Pons (tissue), 1 donor: ENCODE measurements around the gene PRR33.
"Not testable (repeated sequence)": the region's sequence is repeated elsewhere in the genome, so short reads cannot be mapped to it uniquely, and the experiment has no call there.

ENCODE experiments used
- DNase-seq: peaks from one replicate; pipeline ENCODE4 v3.0.0-alpha.2; 2016; ENCODE audit warnings: low spot score

Gene PRR33

DNA sequence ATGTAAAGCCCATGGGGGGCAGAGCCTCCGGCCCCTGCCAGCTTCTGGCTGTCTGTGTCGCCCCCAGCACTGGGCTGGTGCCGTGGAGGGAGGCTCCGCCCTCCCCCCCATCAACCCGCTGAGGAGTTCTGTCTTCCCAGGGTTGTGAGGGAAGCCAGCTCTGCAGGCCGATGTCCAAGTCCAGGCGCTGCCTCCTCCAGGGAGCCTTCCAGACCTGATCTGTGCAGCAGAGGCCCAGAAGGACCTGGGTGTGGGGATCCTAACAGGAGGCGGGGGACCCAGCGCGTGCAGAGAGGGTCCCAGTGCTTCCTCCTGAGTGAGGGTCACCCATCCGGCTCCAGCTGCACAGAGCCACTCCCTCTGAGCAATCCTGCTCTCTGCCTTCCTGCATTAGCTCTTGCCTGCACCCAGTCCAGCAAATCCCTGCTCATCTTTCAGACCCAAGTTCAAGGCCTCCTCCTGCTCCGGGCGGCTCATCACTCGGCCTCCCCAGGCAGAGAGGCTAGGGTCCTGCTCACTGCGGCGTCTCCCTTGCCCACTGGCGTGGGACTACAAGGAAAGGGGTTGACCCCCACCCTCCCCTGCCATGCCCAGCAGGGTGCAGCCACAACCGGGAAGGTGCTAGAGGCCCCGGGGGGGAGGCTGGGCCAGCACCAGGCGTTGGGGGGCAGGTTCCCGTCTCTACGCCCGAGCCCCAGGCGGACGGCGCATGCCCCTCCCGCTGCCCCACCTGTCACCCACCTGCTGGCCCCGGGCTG lies 16.4 kb downstream of the PRR33 start:
- no peak for DNase-seq

DNA sequence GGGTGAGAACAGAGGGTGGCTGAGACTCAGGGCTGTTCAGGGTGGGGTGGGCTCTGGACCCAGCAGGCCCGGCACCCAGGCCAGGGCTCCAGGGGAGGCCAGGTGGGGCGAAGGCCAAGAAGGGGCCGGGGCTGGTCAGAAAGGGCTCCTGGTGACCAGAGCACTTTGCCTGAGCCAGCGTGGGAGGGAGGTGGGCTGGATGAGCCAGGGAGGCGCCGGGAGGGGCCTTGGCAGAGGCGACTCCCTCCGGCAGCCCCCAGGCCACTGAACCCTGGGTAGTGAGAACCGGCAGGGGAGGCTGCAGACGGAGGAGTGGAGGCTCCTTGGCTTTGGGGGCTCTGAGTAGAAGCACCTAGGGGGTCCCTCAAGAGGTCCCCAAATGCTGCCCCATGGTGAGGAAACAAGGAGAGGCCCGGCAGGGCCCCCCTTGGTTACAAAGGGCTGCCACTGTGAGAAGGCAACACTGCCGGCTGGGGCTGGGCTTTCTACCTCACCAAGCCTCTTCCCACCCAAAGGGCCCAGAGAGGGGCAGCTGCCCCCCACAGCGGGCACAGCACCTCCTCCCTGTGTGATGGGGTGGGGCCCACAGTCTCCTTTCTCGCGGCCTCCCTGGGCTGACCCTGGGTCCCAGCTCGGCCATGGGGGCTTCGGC lies 17.1 kb downstream of the PRR33 start:
- DNase-seq = not testable (repeated sequence)

DNA sequence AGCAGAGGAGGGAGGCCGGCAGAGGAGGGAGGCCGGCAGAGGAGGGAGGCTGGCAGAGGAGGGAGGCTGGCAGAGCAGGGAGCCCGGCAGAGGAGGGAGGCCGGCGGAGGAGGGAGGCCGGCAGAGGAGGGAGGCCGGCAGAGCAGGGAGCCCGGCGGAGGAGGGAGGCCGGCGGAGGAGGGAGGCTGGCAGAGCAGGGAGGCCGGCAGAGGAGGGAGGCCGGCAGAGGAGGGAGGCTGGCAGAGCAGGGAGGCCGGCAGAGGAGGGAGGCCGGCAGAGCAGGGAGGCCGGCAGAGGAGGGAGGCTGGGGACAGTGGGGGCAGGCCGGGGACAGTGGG lies 17.9 kb downstream of the PRR33 start:
- DNase-seq = not testable (repeated sequence)

DNA sequence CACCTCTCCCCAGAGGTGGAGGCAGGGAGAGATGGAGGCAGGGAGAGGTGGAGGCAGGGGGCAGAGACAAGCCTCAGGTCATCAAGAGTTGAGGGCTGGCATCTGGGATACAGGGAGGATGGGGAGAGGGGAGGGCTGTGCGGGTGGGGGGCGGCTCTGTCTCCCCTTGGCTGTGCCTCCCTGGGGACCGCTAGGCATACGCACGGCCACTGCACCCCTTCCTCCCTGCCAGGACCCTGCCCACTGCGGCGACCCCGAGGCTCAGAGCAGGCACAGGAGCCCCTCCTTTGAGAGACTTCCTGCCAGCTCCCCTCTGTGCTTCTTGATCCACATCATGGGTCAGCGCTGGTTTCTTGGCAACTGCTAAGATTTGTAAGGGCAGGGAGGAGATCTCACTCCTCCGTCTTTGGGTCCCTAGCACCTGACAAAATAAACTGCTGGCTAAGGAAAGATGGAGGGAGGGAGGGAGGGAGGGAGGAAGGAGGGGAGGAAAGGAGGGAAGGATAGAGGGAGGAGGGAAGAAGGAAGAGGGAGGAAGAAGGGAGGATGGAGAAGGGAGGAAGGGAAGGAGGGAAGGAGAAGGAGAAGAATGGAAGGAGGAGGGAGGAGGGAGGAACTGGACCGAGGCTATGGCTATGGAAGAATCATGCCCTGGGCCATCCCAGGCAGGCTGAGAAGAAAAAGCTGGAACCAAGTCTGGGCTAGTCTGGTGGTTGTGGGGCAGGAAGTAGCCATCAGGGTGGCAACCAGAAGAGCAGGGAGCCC lies 18.5 kb downstream of the PRR33 start:
- no peak for DNase-seq

DNA sequence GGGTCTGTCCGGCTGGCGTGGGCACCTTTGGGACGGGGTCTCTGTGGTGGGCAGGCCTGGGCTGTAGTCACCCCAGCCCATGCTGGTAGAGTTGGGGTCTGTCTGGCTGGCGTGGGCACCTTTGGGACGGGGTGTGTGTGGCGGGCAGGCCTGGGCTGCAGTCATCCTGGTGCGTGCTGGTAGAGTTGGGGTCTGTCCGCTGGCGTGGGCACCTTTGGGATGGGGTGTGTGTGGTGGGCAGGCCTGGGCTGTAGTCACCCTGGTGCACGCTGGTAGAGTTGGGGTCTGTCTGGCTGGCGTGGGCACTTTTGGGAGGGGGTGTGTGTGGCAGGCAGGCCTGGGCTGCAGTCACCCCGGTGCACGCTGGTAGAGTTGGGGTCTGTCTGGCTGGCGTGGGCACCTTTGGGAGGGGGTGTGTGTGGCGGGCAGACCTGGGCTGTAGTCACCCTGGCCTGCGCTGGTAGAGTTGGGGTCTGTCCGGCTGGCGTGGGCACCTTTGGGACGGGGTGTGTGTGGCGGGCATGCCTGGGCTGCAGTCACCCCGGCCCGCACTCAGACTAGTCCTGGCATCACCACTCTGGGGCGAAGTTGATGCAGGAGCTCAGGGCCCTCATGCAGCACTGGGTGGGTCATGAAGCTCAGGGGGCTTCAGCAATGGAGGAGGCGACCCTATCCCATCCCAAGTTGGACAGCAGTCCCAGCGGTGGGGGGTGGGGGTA lies 19.3 kb downstream of the PRR33 start:
- DNase-seq = no peak

DNA sequence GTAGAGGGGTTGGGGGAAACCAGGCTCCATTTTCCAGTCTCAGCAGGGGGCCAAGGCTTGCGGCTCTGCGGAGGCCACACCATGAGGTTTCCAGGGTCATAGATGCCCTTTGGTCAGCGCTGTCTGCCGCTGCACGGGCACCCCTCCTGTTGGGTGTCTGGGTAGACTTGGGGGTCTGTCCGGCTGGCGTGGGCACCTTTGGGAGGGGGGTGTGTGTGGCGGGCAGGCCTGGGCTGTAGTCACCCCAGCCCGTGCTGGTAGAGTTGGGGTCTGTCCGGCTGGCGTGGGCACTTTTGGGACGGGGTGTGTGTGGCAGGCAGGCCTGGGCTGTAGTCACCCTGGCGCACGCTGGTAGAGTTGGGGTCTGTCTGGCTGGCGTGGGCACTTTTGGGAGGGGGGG lies 20.2 kb downstream of the PRR33 start:
- no peak for DNase-seq

DNA sequence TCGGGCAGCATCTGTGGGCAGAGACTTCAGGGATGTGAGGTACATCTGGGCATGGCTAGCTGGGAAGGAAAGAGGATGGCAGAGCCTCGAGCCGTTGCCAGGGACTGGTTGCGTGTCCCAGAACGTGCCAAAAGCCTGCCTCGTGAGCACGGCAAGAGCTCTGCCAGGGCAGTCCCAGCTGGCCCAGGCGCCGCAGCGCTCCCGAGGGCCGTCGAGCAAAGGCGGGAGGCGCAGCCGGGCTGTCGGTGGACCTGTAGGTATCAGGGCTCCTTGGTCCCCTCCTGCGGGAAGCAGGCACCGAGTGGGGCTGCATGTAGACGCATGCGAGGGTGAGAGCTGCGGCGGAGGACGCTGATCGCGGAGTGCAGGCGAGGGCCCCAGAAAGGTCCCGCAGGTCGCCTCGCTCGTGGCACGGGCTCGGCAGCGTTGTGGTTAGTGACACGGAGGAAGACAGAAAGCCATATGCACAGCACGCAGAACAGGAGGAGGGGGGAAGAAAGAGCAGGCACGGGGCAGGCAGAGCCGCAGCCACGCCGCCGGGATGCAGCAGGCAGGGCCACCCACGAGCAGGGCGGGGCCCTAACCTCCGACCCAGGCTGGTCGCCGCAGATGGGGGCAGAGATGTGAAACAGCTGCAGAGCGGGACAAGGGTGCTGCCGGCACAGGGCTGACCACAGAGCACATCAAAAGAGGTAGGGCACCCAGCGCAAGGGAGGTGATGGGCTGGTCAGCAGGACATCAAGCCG lies 20.8 kb downstream of the PRR33 start:
- no peak for DNase-seq

DNA sequence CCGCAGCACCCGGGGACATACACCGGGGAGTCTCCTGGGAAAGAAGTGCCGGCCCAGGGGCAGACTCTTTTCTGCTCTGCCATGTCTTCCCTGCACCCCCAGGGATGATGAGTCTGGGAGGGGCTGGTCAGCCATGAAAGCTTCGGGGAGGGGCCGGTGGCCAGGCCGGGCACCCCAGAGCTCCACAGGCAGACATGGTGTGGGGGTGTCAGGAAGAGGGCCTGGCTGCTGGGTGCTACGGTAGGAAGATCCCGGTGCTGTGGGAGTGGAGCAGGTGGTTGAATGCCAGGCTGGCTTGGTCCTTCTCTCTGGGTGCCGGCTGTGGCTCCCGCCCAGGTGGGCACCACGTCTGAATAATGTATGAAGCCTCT lies 21.4 kb downstream of the PRR33 start:
- DNase-seq = no peak

DNA sequence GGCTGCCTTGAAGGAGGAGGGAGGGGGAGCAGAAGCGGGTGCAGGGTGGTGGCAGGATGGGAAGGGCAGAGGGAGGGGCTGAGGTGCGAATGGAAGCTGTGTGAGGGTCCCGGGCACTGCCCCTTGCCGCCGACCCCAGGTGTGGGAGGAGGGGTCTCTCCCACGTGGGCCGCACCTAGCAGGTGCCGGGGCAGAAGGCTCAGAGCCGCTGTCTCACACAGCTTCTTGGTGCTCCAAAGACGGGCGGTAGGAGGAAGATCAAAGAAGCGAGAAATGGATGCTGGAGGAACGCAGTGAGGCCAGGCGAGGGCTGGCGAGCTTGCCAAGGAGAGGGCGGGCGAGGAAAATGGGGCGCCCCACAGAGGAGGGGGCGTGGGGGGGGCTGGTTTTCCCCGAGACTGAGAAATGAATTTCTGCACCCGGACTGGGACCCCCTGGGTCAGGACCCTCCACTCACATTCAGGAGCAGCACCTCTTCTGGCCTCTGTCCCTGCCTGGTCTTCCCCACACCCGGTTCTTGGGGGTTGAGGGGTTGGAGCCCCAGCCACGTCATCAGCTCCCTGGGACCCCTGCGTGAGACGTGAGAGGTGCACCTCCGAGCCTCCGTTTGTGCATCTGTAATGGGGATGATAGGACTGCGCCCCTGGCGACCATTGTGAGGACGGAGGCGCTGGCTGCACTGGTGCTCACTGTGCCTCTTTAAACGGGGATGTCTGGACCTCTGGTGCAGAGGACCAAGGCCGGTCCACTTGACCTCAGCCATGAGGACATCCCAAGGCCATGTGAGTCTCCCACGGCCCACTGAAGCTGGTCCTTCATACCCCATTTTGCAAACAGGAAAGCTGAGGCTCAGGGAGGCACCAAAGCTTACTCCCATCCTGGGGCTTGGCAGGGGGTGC lies 22.0 kb downstream of the PRR33 start:
- no peak for DNase-seq

DNA sequence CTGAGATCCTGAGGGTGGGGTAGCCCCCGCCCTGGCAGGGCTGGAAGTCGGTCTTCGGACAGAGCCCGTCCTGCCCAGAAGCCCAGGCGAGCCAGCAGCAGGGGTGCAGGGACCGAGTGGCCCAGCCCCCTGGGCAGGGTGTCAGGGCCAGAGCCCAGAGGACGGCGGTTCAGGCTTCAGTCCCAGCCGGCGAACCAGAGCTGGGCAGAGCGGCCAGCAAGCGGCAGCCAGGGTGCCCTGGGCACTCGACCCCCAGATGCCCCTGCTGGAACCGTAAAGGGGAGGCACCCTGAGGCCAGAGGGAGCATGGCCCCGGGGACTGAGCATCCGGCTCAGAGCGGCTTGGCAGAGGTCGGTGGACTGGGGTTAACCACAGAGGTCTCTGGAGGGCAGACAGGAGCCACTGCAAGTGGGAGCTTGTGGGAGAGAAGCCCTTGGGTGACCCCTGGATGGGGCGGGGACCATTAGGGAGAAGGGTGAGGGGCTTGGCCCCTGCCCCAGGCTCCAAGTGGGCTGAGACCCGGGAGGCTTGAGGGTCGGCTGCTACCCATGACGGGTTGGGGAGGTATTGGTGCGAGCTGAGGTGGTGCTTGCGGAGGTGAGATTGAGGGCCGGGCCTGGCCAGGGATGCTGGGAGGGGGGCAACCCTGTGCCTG lies 22.9 kb downstream of the PRR33 start:
- no peak for DNase-seq

DNA sequence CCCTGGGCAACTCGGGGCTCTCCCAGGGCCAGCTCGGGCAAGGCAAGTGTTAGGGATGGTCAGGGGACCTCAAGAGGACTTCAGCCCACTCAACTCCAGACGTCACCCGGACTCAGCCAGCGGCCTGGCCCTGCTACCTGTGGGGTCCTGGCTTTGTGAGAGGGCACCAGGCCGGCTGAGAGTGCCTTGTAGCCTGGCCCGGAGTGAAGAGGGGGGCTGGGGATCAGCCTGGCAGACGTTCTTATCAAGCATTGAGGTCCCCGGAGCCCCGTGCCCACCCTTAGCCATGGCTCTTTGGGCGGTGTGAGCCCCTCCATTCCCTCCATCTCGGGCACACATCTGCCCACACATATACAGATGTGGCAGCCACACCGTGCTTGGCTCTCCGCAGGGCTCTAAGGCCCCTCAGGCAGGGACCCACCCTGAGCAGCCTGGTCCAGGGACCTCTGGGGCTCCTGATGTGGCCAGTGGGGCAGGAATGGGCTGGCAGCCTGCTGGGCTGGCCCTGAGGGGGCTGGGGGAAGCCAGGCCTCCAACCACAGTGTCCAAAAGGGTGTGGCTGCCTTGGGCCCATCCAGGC lies 23.5 kb downstream of the PRR33 start:
- DNase-seq = no peak

DNA sequence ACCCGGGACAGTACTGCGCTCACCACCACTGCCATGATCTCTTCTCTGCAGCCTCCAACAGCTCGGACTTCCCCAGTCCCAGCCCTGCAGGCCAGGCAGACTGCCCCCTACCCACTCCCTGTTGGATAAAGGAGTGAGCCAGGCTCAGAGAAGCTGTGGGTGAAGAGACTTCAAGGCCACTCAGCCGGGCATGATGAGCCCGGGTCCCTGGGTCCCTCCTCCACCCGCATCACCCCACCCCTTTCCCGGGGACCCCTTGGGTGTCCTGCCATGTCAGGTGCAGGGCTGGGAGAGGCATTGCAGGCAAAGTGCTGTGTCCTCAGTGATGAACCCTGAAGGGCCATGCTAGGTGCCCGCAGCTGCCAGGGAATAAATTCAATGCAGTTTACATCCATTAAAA lies 24.3 kb downstream of the PRR33 start:
- DNase-seq = no peak

DNA sequence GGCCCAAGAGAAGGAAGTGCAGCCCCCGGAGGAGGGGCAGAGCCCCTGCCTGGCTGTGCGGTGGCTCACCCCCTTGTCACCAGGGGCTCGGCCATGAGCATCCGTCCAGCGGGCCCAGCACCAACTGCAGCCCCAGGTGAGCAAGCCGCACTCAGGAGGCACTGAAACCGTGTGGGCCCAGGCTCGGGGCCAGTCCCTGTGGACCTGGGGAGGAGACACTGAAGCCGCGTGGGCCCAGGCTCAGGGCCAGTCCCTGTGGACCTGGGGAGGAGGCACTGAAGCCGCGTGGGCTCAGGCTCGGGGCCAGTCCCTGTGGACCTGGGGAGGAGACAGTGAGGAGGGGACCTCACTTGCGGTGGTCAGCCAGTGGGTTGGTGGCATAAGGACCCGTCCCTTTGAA lies 24.9 kb downstream of the PRR33 start:
- DNase-seq = no peak

DNA sequence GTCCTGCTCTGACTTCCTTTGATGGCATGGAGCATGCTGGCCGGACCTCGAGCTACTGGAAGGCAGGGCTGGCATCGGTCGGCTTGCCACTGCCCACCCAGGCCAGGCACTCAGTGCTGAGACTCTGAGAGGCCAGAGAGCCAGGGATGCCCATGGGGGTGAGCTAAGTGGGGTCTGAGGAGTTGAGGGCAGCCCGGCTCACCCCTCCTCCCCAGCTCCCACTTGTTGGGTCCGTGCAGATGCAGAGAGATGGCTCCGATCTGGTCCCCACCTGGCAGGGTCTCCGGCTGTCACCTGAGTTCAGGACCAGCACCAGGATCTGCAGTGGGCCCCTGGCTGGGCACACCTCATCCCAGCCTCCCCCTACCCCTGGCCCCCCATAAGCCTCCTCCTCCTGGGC lies 25.5 kb downstream of the PRR33 start:
- no peak for DNase-seq

DNA sequence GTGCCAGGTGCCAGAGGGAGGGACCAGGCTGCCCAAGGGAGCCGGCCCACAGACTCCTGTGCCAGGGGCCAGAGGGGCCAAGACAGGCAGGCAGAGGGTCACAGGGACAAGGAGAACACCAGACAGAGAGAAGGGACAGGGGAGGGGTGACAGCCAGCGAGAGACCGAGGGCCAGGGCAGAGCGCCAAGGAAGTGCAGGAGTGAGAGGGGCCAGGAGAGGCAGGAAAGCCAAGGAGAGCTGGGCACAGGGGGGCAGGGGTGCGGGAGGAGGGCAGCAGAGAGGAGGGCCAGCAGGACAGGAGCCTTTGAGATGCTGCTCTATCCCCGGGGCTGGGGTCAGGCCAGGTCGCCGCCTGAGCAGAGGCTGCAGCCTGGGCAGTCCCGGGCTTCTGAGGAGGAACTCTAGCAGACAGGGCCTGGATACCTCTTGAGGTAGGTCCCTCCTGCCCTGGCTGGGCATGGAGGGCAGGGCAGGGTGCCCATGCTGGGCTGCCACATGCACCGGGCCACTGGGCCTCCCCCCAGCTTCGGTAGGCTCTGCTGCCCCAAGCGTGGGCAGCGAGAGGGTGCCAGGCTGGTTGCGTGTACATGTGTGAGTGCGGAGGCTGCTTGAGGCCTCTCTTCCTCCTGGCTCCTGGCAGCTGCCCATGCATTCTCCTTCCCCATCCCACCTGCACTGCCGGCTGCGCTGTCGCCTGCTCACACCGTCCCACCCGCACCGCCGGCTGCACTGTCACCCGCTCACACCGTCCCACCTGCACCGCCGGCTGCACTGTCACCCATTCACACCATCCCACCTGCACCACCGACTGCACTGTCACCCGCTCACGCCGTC lies 26.6 kb downstream of the PRR33 start:
- DNase-seq = peak; percentile 6

DNA sequence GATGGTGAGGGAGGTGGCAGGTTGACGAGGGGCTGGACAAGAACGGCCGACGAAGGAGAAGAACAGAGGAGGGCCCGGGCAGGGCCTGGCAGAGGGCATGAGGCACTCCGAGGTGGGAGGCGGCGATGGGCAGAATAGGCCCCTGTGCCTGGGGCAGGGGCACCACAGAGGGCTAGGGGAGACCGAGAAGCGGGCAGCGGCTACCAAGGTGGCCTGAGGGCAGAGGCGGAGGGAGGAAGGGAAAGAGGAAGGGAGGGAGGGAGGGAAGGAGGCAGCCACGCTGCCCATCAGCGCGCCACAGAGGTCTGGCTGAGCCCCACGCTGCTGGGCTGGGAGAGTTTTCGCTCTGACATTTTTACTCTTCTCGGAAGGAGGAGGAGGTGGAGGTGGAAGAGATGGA lies 27.5 kb downstream of the PRR33 start:
- DNase-seq = peak; percentile 10

DNA sequence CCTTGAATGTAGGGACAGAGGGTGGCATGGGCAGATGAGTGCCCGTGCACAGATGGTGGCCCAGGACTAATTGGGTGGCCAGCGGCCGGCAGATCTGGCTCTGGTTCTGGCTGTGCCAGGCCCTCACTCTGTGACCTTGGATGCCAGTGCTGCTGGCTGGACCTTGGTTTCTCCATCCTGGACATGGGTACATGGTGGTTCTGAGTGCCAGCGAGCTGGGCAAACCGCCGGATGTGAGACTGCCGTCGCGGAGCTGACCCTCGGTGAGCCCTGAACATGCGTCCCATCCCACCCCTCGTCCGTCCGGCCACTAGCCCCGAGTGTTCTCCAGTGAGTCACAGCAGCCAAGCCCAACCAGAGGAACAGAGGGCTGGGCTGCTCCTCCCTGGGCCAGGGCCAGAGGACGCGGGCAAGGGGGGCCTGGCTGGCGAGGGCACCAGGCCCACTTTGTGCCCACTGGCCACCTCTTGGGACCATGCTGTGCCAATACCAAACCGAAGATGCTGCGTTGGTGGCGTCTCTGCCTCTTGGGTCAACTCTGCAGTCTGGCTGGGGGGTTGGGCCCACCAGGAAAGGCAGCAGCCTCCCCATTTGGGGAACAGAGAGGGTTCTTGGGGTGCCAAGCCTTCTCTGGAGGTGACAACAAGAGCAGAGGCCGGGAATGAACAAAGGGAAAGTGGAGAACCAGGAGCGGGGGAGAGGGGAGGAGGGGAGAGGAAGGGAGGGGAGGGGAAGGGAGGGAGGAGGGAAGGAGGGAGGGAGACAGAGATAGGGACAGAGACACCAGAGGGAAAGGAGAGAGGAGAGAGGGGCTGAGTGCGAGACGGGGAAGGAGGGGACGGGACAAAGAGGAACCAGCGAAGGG lies 28.1 kb downstream of the PRR33 start:
- DNase-seq = peak; percentile 69
